IPS-NIHi11 (cell line): Measurements from ENCODE around the gene PKD1.
"Not testable (repeated sequence)": the region's sequence is repeated elsewhere in the genome, so short reads cannot be mapped to it uniquely, and the experiment has no call there.

Source experiments
- DNase-seq: peaks from one replicate; pipeline ENCODE4 v3.0.0; 2012; ENCODE audit warnings: mixed read lengths, low spot score

PKD1 gene

GRCh38 chr16:2150418-2151187 lies 14.9 kb upstream of the PKD1 start:
- DNase-seq, result no peak

GRCh38 chr16:2149630-2150417 lies 14.1 kb upstream of the PKD1 start:
- DNase-seq, result no peak

GRCh38 chr16:2148714-2149629 lies 13.3 kb upstream of the PKD1 start:
- DNase-seq, result no peak

- peak; percentile 80 for DNase-seq
Measured at GRCh38 chr16:2147981-2148671, 12.4 kb upstream of the PKD1 start, which contains the start of gene RAB26. Gene RAB26 (plus strand): TSS chr16:2148625. CDS start chr16:2148784, 159 bp downstream.

GRCh38 chr16:2147378-2147777 lies 11.7 kb upstream of the PKD1 start:
- no peak for DNase-seq

- DNase-seq, result peak; percentile 0
Measured at GRCh38 chr16:2145843-2146242, 10.1 kb upstream of the PKD1 start.

GRCh38 chr16:2143878-2144485 lies 8.3 kb upstream of the PKD1 start:
- DNase-seq, result peak; percentile 1

- peak; percentile 2 for DNase-seq
Measured at GRCh38 chr16:2142942-2143877, 7.5 kb upstream of the PKD1 start.

- DNase-seq, result not testable (repeated sequence)
Measured at GRCh38 chr16:2135071-2135470, 627 bp downstream of the PKD1 start.

- not testable (repeated sequence) for DNase-seq
Measured at GRCh38 chr16:2133797-2134196, 1.9 kb downstream of the PKD1 start.

- not testable (repeated sequence) for DNase-seq
Measured at GRCh38 chr16:2129890-2130447, 5.7 kb downstream of the PKD1 start.

- DNase-seq, result not testable (repeated sequence)
Measured at GRCh38 chr16:2129251-2129650, 6.4 kb downstream of the PKD1 start.

GRCh38 chr16:2127630-2128280 lies 7.9 kb downstream of the PKD1 start:
- not testable (repeated sequence) for DNase-seq

GRCh38 chr16:2126928-2127556 lies 8.7 kb downstream of the PKD1 start:
- not testable (repeated sequence) for DNase-seq

GRCh38 chr16:2126161-2126743 lies 9.4 kb downstream of the PKD1 start:
- not testable (repeated sequence) for DNase-seq

GRCh38 chr16:2125609-2126008 lies 10.1 kb downstream of the PKD1 start:
- not testable (repeated sequence) for DNase-seq

GRCh38 chr16:2124694-2125444 lies 10.8 kb downstream of the PKD1 start:
- DNase-seq, result peak; percentile 9
